Stimulated activated CD4-positive, alpha-beta T cell treated with anti-CD3 and anti-CD28 coated beads, Interleukin-2, amount 100 ng/mL, for 24 hours (primary cell): ENCODE results near the gene ETS1.

Source experiments
- DNase-seq, 2 donors: peaks; one replicate each; pipeline ENCODE4 v3.0.0-alpha.2; 2020

The ETS1 gene

DNA sequence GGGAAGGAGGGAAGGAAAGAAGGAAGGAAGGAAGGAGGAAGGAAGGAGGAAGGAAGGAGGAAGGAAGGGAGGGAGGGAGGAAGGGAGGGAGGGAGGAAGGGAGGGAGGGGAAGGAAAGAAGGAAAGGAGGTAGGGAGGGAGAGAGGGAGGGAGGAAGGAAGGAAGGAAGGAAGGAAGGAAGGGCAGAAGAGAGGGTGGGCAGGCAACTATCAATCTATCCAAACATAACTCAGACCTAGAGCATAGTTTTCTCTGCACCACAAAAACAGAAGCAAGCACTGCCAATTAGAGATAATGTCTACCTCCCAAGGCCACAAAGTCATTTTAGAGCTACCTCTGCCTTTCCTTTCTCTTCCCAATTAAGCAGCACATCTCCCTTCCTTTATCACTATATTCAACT is 109.1 kb downstream of the ETS1 start:
- no peak for DNase-seq

DNA sequence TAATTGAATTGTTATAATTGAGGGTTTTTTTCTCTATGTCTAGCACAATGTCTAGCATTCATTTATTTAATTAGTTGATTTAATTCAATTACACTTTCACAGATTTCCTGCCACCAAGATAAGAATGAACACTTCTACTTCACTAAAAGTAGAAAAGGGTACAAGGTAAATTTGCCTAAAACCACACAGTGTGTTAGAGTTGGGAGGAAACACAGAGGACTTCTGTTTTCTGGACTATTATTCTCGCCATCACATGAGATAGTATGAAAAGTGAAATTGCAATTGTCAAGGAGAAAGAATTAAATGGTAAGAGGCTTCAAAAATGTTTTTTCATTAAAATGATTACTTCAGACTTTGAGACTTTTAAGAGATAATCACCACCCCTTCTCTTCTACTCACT is 109.5 kb downstream of the ETS1 start:
- DNase-seq, result no peak

DNA sequence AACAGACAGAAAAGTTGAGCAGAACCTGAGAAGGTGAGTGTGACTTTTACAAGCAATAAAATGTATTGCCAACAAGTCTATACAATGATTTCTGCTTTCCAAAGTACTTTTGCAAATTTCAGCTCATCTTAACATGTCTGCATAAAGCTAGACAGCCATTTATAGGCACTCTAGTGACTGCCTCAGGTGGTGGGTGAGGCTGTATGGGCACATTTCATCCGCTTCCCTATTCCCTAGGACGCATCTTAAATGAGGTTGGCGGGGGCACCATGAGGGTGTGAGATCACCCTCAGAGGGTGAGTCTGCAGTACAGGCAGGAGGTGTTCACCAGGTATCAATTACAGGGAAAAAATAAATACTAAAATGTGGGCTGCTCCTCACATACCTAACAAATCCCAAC is 110.1 kb downstream of the ETS1 start:
- no peak for DNase-seq

DNA sequence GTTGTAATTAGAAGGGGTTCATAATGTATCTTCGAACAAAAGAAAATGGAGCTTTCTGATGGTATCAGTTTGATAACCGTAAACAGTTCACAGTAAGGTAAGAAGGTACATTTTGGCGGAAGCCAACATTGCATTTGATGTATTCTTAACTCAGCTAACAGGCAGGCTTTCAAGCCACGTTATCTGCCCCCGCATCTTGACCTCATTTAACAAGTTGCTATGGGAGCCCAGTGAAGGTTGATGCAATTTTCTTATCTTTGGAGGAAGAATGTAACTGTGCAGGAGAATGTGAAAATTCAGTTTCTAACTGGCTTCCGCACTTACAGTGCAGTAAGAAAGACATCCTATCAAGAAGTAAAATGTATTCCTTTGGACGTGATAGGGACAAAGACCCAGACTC is 110.6 kb downstream of the ETS1 start:
- DNase-seq, result peak; percentile 56 to 61

DNA sequence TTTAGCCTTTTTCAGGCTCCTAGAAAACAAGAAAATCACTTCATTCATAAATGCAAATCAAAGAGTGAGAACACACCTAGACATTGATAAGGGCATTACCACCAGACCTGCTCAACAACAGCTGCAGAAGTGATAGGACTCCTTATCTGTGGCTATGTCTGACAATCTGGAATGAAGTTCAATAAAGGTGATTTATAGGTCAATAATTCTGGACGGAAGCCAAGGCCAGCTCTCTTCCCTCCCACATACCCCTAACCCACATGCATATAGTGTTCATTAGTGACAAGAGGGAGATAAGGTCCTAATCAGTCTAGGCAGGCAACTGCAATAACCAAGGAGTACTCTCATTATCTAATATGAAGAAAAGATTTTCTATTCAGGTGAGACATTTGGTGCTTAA is 111.3 kb downstream of the ETS1 start:
- DNase-seq, result no peak

DNA sequence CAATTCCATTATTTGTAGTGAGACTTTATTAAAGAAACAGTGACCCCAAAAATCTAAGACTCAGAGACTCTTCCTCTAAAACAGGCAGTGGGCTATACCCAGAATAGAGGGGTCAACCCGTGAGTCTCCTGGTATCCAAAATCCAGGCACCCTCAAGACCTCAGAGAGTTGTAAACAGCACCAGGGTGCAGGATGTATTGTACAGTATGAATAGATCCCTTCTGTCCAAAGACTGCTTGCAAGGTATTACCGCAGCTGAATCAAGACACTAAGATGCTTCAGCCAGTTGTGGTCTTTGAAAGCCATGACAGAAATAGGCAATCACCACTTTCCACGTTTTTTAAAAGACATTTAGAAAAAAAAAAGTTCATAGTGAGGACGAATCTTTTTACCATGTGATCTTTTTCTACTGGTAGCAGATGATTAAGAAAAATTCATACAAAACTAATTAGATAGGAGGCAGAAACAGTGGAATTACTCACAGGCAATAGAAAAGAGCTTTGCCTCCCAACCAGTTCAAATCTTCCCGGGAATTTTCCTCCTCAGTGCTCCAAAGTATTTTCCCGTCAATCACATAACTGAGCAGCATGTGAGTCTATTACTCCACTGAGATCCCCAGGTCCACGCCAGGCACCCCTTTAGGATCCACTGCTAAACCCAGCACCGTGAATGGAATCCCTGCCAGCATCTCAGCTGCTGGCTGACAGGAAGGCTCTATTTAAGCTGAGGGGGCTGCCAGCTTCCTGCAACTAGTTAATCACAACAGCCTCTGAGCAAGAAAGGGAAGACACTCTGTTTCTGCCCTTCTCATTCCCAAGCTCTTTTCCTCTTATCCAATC is 113.1 kb downstream of the ETS1 start:
- DNase-seq, result no peak

DNA sequence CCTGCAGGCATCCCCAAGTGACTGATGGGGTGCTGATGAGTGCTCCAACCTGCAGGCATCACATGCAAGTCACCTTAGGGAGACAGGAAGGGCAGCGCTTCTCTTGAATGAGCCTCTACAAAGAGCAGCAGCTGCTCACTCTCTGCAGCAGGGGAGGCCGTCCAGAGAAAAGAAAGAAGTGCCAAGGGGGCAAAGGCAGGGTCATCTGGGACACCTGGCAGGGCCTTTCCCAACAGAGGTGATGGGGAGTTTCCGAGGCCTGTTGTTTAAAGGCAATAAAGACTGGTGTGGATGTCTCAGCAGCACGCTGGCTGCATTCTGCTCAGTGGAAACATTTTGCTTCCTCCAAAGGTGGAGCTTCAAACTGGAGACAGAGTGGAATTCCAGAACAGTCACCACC is 113.7 kb downstream of the ETS1 start:
- peak in 1 of 2 donors; percentile 50 for DNase-seq

DNA sequence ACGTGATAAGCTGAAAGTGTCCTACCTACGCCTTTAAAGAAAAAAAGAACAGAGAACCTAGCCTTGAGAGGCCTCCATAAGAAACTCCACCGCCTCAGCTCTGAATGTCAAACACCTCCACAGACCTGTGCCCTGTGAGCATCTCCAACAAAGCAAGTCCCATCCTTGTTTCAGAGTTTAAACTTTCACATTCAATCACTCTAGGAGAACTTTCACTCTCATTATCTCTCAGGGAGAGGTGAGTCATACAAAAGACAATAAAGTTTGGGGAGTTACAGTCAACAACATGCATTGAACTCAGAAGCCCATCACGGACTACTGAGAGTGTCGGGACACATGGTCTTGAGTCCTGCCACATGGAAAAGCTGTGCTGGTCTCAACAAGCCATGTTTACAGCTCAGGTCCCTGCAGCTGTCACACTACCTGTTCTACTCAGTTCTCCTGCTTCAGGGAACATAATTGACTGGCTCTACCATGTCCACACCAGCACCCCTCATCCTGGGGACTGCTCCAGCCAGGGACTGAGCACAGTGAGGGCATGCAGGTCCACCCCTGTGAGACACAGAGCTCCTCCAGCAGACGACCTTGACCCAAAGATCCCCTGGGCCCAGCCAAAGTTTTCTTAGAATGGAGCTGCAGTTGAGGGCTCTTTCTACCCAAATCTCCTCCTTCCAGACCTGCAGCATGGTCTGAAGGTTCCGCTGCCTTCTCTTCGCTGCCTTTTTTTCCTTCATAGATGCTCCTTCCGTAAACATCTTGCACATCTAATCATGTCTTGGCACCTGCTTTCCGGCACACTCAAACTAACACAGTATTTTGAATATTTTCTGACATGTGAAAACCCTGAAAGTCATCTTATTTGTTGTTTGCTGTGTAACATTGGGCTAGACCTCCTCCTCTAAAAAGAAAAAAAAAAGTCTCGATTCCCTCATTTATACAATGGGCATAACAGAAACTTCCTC is 114.9 kb downstream of the ETS1 start:
- DNase-seq, result peak; percentile 61 to 74

DNA sequence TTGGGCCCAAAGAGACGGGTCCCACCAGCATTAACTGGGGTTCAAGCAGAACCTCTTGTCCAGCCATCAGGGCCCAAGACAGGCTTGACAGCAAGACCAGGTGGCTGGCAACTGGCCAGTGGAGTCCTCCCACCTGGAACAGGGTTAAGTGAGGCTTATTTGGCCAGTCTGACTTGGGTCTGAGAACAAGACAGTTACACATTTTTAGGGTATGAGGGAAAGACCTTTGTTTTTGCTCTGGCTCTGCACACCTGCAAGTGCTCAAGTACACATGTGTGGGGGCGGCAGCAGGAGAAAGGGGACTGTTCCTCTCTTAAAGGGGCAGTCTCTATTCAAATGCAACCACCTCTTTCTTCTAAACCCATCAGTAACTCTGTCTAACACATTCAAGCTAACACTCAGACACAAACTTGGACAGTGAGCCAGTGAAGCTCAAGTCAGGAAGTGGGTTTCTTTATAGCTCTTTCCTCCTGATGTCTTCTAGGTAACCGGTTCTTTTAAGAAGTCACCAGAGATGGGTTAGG is 116.2 kb downstream of the ETS1 start:
- DNase-seq, result peak; percentile 51 to 57

DNA sequence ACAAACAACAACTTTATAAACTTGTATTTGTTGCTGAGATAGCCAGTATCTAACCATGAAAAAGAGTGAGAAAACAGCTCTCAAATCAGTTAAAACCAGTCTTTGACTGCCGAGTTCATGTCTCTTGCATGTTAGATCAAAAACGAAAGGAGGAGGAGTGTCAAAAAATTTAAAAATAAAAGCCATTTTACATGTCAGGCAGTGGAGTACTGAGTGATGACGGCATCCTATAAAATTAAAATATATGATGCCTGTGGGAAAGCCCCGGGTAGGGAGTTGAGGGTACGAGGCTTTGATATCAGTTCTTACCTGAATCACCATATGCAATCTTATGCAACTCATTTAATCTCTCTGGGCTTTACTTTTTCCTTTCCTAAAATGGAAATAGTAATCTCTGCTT is 117.3 kb downstream of the ETS1 start:
- DNase-seq, result peak in 1 of 2 donors; percentile 65

DNA sequence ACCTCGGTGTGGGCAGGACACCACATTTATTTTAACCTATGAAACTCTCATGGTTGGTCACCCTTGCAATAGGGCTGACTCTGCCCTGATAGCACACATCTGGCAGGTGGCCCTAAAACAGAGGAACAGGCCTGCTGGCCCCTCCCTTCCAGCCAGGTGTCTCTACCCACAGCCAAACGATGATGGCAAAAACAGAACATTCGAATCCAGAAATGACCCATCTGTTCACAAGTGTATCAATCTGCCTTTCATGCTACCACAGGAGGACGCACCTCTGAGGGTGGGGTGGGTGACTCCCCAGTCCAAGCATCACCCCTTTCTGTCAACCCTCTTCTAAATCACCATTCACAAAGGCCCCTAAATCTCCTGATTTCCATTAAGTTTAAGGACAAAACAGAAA is 118.1 kb downstream of the ETS1 start:
- DNase-seq, result no peak

DNA sequence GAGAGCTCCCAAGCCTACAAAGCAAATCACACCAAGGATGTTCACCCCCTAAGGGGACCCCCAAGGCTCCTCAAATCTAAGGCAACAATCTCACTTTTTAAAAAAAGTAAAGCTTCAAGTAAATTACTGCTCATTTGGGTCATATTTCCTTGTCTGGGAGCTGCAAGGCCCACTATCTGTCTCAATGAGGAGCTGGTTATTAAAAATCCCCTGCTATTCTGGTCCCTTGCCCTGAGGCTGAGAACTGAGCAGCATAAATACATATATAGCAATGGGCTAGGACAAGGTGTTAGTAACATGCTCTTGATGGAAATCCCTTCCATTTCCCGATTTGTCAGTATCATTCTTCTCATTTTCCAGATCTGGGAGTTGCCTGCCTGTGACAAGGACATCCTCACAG is 119.2 kb downstream of the ETS1 start:
- no peak for DNase-seq

DNA sequence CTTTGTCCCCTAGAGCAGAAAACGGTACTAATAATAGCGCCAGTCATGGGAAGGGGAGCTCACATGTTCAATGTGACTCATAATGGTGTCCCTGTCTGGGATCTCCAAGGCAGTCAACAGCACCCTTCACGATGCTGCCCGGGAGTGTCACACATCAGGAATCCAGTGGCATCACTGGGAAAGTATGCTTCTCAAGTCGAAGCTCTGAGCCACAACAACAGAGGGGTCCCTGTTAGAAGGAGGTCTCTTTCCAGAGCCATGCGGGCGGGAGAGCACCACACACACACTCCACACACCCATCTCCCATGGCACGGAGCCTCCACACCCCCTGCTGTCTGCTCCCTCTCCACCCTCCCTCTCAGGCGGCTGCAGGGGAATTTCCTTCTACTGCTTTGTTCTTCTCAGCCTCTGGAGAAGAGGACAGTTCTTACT is 119.7 kb downstream of the ETS1 start:
- DNase-seq, result peak; percentile 46 to 48

DNA sequence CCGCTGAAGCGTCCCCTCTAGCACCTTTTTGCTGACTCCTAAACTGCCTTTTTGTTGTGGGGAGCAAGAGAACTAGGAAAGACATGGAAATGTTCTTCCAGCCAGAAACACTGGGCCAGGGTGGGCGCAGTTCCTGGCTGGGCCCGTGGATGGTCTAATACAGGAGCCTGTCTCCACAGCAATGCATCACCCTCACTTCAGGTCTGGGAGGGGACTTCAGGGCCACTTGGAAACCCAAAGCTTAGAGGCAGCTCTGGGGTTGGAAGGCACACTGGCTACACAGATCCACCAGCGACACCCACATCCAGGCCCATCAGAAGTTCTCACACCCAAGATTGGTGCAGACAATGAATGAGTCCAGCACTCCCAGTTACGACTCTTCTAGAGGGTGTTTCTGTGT is 120.3 kb downstream of the ETS1 start:
- no peak for DNase-seq

DNA sequence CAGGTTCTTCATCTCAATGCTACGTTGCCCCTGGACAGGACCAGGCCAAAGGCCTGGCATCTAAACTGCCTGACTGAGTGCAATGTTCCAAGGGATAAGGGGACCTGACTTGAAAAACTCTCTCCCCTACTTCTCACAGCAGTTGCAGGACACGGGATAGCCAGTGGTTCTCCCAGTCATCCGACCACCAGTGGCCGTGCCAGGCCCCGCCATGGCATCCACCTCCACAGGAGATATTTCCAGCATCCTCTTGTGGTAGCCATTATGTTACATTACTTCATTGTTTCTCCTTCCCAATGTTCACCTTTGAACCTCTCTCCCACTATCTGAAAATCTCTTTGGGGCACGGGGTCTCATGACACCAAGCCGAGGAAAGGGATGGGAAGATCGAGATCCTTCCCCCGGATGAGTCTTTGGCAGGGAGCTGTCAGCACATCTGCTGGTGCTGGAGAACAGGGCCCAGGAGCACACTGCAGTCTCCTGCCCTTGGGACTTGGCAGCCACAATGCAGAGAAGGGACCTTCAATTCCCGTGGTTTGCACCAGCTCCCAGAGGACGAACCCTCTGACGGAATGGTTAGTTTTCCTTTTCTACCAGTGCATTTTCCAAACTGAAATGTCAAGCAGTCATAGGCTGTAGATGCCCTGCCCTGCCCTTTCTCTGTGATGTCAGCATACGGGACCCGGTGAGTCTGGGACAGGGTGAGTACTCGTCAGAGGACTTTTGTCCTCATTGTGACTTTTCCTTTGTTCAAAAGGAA is 121.2 kb downstream of the ETS1 start:
- DNase-seq, result peak in 1 of 2 donors; percentile 63

DNA sequence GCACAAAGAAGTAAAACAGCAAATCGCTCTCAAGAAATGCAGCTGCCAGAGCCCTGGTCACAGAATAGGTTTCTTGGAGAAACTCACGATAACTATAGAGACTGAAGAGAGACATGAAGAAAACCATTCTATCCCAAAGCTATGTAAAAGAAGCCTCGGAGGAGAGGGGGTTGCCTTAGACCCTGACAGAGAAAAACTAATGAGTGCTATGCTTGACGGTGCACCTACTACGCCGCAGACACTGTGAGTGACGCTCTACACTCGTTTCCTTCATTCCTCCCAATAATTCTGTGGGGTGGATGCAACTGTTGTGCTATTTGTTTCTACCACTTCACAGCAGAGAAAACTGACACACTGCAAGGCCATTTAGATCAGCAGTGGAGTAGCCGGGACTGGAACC is 121.8 kb downstream of the ETS1 start:
- DNase-seq, result no peak

DNA sequence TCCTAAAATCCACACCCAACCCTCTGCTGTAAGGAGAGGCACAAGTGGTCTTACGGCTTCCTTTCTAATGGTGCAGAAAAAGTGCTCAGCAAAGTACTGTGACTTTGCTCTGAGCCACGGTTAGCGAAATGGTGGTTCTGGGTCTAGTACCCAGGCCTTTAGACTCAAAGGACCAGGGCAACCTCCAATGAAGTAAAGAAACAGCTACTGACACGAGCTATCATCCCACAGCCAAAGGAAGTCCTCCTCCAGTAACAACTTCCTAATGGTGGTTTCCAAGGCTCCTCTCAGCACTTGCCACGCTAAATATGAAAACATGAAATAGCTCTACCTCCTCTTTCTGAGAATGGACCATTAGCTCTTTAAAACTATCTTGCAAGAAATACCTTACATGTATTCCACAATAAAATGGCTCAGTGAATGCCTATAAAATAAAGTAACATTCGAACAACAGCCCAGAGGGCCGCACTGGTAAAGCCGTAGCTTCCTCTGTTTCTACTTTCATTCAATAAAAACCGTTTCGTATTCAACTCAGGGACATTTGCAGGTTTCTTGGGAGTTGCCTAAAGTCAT is 122.4 kb downstream of the ETS1 start:
- no peak for DNase-seq

DNA sequence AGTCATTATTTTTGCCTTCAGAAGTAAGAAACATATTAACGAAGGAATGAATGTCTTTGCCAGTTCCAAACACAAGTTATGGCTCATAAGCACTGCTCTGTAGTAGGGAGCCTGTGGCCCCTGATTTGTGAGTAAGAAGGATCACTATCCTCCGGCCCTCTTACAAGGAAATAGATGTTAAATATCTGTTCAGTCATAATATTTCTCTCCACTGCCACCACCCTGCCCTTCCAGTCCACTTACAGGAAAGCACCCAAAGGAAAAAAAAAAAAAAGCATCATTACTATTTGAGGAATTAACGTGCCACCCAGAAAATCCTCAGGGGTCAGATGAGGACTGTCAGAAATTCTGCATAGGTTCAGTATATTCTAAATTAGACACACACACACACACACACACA is 123.4 kb downstream of the ETS1 start:
- no peak for DNase-seq

DNA sequence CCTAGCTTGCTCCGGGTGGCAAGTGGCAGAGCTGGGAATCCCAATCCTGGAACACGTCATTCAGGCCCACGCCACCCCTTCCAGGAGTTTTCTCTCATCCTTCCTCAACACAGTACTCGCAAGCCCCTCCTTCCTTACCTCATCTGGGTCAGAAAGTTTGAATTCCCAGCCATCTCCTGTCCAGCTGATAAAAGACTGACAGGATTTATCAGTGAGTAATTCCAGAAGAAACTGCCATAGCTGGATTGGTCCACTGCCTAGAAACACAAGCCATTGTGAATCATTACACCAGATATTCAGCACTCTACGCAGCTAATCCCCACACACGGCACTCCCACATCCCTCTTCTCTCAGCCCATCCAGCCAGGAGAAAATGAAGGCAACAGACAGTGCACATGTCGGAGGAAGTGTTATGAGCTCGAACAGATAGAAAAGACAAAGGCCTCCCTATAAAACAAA is 124.0 kb downstream of the ETS1 start:
- no peak for DNase-seq

DNA sequence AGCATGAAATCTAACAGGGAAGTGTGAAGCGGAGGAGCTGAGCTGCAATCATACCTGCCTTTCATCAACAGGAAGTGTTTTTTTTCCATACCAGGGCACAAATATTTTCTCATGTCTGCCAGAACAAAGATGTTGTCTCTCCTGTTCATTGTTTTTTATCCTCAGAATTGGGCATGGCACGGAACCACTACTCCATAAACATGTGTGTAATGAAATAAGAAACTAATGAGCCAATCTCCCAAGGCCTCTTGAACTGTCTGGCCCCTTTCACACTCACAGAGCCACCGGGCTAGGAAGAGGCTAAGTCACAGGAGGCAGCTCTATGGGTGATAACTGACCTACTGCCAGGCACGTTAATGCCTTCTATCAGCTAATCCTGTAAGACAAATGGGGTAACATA is 124.4 kb downstream of the ETS1 start:
- DNase-seq, result no peak

DNA sequence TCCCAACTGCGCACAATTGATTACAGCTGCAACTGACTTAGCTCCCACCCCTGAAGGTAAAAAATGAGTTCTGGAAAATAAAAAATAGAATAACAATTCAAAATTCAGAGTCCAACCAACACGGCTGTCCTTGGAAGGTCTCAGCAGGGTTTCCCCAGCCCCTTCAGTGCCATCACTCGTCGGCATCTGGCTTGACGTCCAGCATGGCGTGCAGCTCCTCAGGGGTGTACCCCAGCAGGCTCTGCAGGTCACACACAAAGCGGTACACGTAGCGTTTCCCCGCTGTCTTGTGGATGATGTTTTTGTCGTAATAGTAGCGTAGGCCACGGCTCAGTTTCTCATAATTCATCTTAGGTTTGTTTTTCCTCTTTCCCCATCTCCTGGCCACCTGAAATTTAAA is 125.2 kb downstream of the ETS1 start:
- DNase-seq, result no peak

DNA sequence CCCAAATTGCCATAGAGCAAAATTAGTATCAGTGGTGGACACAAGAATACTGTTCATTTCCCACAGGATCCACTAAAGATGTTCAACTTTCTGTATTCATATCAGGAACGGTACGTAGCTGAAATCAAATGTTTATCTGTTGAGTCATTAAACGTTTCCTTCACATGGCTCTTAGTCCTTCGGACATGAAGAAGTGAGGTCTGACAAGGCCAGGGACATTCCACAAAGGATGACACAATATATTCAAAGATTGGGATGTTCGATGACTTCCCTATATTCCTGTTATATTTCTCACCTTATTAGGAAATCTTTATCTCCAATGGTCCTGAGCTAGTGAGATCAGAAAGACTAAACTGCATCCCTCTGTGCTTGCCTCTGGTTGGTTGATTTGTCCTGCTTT is 129.0 kb downstream of the ETS1 start:
- DNase-seq, result no peak
